Mucosa of gallbladder (tissue), 1 donor: ENCODE measurements around the gene CDC42EP3. TPM values are rescaled to one million over a fixed set of nuclear protein-coding genes. Genes with fewer than 3 reads are reported as not detected.

Experiments
- DNase-seq: peaks from one replicate; pipeline ENCODE4 v3.0.0-alpha.2; 2020; ENCODE audit warnings: low spot score
- total RNA-seq: library from RNA; stranded (reverse); gene quantifications from one replicate; pipeline ENCODE4 v1.2.1, GENCODE V29; 2021
- donor health status: DM: no; HTN: no; CAD: no.

The CDC42EP3 gene
- total RNA-seq: 12.6 TPM

GRCh38 chr2:37671009-37671815 is at the start of gene CDC42EP3:
Gene CDC42EP3, minus strand, starts transcription at chr2:37671642. Its CDS starts 25,055 bp downstream, at chr2:37646587.
- peak; percentile 47 for DNase-seq

- no peak for DNase-seq
Observed at GRCh38 chr2:37721201-37721560, 49.7 kb upstream of the CDC42EP3 start.

GRCh38 chr2:37720533-37721200 is 49.2 kb upstream of the CDC42EP3 start:
- no peak for DNase-seq

- no peak for DNase-seq
Observed at GRCh38 chr2:37718515-37719161, 47.2 kb upstream of the CDC42EP3 start.

GRCh38 chr2:37713258-37713700 is 41.8 kb upstream of the CDC42EP3 start:
- no peak for DNase-seq

GRCh38 chr2:37711831-37712230 is 40.4 kb upstream of the CDC42EP3 start:
- DNase-seq: no peak

- no peak for DNase-seq
Observed at GRCh38 chr2:37711308-37711731, 39.9 kb upstream of the CDC42EP3 start.

- DNase-seq: no peak
Observed at GRCh38 chr2:37709111-37709510, 37.7 kb upstream of the CDC42EP3 start.

- DNase-seq: no peak
Observed at GRCh38 chr2:37708146-37708545, 36.7 kb upstream of the CDC42EP3 start.

GRCh38 chr2:37707393-37707792 is 36.0 kb upstream of the CDC42EP3 start:
- no peak for DNase-seq

- DNase-seq: no peak
Observed at GRCh38 chr2:37706334-37707183, 35.1 kb upstream of the CDC42EP3 start.

GRCh38 chr2:37705191-37705590 is 33.7 kb upstream of the CDC42EP3 start:
- DNase-seq: no peak

- no peak for DNase-seq
Observed at GRCh38 chr2:37698931-37699481, 27.6 kb upstream of the CDC42EP3 start.

GRCh38 chr2:37695336-37695735 is 23.9 kb upstream of the CDC42EP3 start:
- no peak for DNase-seq

GRCh38 chr2:37692711-37693110 is 21.3 kb upstream of the CDC42EP3 start:
- no peak for DNase-seq

- no peak for DNase-seq
Observed at GRCh38 chr2:37689751-37690150, 18.3 kb upstream of the CDC42EP3 start.

GRCh38 chr2:37688771-37689468 is 17.5 kb upstream of the CDC42EP3 start:
- no peak for DNase-seq

- no peak for DNase-seq
Observed at GRCh38 chr2:37686792-37687526, 15.5 kb upstream of the CDC42EP3 start.

- DNase-seq: no peak
Observed at GRCh38 chr2:37684809-37685208, 13.4 kb upstream of the CDC42EP3 start.
